PC-3 (cell line): ENCODE data around the gene LARP7.

Experiments used
- EZH2 ChIP-seq: fragments of 300-600 bp; sonication (generic); IDR thresholded peaks from one replicate; pipeline ENCODE4 v1.6.1; 2017; ENCODE audit warnings: antibody characterized with exemption, mild to moderate bottlenecking, low read length; ENCODE audit not compliant: unreplicated experiment
- EZH2phosphoT487 ChIP-seq: fragments of 300-600 bp; sonication (generic); IDR thresholded peaks from 2 replicates; pipeline ENCODE4 v1.6.1; 2018; ENCODE audit warnings: mild to moderate bottlenecking, antibody characterized with exemption, low read length, borderline replicate concordance
- TF ChIP-seq, protein P1 (sequence below): fragments of 300-600 bp; sonication (generic); conservative IDR thresholded peaks from 2 replicates; pipeline ENCODE4 v1.5.1; 2017; ENCODE audit warnings: antibody characterized with exemption, low read depth, mild to moderate bottlenecking, low read length

DNA sequence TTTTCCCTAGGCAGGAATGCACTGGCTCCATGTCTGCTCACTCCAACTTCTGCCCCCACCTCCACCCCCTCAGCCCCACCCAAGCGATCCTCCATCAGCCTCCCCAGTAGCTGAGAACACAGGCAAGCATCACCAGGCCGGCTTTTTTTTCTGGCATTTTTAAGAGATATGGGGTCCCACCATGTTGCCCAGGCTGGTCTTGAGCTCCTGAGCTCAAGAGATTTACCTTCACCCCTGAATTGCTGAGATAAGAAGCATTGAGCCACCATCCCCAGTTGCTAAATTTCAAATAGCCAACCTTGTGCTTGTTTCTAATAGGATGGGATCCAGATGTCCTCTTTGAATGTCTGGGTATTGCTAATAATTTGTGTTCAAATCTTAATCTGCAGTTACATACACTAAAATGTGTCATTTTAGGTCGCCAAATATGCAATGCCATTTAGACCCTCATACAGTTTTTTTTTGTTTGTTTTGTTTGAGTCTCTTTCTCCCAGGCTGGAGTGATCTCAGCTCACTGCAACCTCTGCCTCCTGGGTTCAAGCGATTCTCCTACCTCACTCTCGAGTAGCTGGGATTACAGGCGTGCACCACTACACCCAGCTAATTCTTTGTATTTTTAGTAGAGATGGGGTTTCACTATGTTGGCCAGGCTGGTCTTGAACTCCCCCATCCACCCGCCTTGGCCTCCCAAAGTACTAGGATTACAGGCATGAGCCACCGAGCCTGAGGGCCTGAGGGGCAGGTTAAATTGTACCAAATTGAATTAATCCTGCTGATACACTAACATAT, 8.8 kb downstream of the LARP7 start:
- no peak for TF ChIP-seq EZH2
- TF ChIP-seq, protein P1, sequence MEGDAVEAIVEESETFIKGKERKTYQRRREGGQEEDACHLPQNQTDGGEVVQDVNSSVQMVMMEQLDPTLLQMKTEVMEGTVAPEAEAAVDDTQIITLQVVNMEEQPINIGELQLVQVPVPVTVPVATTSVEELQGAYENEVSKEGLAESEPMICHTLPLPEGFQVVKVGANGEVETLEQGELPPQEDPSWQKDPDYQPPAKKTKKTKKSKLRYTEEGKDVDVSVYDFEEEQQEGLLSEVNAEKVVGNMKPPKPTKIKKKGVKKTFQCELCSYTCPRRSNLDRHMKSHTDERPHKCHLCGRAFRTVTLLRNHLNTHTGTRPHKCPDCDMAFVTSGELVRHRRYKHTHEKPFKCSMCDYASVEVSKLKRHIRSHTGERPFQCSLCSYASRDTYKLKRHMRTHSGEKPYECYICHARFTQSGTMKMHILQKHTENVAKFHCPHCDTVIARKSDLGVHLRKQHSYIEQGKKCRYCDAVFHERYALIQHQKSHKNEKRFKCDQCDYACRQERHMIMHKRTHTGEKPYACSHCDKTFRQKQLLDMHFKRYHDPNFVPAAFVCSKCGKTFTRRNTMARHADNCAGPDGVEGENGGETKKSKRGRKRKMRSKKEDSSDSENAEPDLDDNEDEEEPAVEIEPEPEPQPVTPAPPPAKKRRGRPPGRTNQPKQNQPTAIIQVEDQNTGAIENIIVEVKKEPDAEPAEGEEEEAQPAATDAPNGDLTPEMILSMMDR: no peak
- no peak for TF ChIP-seq EZH2phosphoT487
